GM18505 (cell line): ENCODE data around the gene TTC34.

ENCODE experiments used
- ATAC-seq: cut with Tn5 transposase; IDR thresholded peaks from one replicate; pipeline ENCODE4 v1.9.1; 2021; ENCODE audit not compliant: unreplicated experiment
- POLR2A ChIP-seq: IDR thresholded peaks from 4 replicates; pipeline ENCODE4 v1.6.1; 2011; ENCODE audit warnings: borderline replicate concordance; ENCODE audit not compliant: insufficient read depth, insufficient read length; ENCODE audit errors: extremely low read depth

Gene TTC34

DNA sequence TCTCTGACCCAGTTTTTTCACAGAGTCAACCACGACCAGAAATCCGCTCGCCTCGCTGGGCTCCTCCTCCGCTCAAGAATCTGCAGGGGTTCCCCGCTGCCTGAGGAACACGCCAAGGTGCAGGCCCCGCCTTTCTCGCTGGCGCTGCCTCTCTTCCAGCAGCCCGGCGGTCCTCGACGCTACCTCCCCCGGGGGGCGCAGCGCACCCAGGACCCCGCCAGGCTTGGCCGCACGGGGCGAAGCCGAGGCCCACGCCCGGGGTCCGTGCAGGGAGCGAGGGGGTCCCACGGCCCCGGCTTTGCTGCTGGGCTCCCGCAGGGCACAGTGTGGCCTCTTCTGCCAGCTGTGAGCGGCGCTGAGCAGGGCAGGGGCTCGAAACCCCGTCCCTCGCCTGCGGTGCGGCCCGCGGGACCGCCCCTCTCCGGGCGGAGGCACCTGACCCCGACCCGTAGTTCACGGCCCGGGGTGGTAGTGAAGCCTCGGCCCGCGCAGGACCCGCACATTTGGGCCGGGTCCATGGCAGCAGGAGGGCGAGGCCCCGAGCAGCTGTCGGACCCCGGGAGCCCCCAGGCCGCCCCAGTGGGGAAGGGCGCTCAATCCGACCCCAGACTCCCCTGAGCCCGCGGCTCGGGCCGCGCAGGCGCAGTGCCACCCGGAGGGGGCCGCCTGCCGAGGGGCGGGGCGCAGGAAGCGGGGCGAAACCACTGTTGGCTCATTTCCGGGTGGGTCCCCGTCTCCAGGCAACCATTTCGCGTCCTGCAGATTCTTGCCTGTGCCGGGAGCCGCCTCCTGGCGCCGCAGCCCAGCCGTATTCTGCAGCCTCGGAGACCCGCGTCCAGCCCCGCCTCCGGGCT is 158.7 kb downstream of the TTC34 start:
- ATAC-seq = peak; percentile 77

DNA sequence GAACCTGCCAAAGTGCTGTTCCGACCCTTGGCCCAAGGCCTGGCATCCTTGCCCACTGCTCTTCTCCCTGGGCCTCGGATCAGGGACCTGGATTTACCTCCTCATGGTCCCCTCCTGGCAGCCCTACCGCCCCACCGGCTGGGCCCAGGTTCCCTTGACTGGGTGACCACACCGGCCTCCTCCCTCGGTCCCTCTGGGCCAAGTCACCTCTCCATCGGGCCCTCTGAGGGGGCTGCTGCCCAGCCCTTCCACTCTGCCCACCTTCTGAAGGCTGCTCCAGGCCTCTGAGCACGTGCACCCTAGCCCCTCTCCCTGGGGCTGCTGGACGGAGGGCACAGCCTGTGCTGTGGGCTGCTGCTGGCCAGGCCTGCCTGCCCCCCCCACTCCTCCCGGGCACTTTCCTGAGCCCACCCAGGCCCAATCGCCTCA is 159.3 kb downstream of the TTC34 start:
- no peak for TF ChIP-seq POLR2A
- no peak for ATAC-seq

More for the DNA sequence above, 158.7 kb downstream of the TTC34 start:
- peak; percentile 78 for TF ChIP-seq POLR2A

DNA sequence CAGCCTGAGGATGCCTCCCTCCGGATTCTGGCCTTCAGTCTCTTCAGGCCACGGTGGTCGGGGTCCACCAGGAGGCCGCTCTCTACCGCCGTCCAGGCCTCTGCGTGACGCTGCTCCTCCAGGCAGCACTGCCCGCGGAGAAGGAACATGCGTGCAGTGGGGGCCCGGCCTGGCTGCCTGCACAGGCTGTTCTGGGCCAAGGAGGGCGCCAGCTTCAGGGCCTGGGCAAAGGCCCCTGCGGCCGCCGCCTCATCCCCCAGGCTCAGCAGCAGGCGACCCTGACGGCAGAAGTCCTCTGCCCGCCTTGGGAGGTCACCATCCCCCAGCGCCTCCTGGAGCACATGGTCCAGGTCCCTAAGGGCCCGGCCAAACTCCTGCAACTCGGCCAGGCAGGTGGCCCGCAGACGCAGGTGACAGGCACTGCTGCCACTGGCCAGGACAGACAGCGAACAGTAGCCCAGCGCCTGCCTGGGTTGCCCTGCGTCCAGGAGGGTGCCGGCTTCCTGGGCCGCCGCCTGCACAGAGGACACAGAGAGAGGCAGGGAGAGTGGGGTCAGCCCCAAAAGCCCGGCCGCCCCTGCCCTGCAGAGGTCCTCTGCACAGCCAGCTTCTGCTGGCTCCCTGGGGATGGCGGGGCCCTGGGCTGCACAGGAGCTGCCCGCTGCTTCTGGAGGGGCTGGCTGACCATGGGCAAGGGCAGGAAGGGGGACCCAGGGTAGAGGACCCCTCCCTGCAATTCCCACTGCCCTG is 159.9 kb downstream of the TTC34 start:
- no peak for ATAC-seq
- no peak for TF ChIP-seq POLR2A

DNA sequence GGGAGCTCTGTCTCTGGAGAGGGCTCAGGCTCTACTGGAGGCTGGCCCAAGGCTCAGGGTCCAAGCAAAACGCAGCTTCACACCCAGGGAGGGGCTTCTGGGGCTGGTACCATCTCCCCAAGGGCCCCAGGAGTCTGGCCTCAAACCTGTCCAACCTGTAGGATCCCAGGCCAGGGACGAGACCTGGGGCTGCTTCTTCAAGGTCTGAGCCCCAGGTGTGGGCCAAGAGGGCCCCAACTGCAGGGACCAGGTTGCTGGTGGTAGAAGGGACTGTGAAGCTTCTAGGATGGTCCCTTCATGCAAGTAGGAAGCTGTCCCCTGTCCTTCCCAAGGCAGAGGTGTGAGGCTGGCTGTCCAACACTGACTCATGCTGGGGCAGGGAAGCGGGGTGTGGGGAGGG is 160.9 kb downstream of the TTC34 start:
- ATAC-seq = no peak
- TF ChIP-seq POLR2A = no peak

DNA sequence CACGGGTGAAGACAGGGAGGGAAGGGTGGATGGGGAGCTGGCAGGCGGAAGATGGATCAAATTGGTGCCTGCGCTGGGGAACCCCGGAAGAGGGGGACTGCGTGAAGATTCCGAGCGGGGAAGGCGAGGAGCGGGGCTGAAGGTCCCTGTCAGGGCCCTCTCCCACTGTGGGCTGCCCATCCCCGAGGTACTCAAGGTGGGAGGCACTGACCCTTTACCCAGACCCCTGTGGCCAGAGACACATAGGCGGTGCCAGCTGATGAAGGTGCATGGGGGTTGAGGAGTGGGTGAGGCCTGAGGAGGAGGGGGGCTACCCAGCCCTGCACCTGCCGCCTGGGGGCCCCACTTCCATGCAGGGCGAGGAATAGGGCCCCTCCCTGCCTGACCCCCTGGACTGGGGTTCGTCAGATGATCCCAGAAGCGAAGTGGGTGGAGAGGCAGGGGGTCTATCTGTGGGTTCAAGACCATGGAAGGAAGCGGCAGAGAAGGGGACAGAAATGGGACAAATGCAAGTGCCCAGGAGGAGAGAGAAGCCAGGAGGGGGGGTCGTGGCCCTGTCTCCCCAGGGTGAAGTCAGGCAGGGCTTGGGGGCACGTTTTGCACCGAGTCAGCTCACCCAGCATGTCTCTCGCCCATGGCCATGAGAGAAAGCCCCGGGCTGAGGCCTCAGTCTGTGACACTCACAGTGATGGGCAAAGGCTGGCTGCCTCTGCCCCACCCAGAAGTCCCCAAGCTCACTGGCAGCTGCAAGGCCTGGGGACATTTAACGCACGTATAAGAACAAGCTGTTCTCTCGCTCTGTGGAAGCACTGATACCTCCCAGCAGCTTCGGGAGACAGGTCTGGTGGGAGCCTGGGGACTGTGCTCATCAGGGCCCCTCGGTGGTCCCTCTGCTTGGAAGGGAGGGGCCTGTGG is 161.6 kb downstream of the TTC34 start:
- ATAC-seq = no peak
- TF ChIP-seq POLR2A = no peak

DNA sequence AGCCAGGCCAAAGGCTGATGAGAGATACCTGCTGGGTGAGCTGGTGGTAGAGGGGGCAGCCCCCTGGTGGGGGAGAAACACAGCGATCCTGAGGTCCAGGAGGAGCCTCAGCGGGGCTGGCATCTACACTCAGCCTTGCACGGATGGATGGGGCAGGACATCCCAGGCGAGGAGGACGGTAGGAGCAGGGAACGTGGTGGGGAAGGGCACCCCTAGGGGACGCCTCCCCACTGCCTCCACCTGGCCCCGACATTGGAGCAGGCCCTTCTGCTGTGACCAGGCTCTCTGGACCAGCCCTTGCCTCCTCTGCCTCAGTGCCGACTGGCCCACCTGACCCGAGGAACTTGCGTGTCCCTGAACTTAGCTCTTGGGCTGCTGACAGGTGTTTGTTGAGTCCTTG is 162.3 kb downstream of the TTC34 start:
- ATAC-seq = no peak
- TF ChIP-seq POLR2A = no peak

DNA sequence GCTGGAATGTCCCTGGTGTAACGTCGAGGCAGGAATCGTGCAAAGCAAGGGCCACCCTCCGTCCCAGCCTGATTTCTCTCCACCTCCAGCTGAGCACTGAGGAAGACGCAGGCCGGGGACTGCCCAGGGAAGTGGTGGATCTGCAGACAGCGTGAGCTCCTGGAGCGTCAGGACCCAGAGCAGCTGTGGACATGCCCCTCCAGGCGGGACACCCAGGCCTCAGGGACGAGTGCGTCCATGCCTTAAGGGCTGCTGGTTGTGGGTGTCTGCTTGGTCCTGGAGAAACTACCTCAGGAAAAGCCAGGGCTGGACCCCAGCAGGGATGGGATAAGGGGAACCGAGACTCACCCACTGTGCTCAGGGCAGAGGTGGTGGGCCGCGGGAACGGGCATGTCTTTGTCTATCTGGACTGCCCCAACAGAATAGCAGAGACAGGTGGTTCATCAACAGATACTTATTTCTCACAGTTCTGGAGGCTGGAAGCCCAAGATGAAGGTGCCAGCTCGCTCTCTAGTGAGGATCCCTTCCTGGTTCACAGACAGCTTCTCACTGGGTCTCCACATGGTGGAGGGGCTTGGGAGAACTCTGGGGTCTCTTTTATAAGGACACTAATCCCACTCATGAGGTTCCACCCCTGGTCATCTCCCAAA is 162.9 kb downstream of the TTC34 start:
- no peak for ATAC-seq
- no peak for TF ChIP-seq POLR2A

DNA sequence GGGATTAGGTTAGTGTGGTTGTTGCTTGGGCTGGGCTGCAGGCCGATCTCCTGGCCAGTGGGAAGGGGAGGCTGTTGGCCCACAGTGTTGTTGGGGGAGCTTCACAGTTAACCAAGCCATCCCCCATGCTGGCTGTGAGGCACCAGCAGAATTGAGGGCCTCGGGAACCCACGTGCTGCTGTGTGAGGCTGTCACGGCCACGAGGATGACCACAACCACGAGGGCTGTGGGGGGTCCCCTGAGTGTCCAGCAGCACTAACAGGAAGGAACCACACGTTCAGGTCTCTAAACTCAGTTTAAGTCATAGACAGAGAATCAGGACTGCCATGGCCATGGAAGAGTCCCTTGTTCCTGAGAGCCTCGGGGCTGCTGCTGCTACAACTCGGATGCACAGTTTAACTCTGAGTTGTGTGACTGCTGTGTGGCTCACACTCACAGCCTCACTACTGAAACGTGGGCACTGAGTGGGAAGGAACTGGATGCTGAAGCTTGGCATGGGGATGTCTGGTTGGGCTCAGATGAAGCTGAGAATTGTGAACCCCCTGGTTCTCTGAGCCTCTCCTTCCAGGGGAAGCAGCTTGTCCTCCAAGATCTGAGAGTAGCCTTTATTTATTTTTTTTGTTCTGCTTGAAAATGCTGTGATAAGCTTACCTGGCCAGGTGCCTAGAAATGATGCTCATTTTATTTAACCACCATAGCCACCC is 163.9 kb downstream of the TTC34 start:
- no peak for TF ChIP-seq POLR2A
- ATAC-seq = no peak

DNA sequence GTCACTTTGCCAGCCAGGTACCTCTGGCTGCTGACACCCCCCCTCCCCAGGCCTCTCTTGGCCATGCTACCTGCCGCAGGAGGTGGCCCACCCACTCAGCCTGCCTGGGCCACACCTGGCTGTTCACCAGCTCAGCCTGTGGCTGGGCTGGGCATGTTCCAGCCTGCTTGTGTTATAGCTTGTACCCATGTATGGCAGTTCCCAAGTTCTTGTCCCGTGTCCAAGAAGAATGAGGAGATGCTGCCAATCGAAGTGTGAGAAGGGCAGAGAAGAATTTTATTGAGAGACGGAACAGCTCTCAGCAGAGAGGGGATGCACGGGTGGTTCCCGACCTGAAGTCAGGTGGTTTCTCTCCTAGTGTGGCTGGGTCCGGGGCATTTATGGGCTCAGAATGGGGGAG is 164.8 kb downstream of the TTC34 start:
- TF ChIP-seq POLR2A = no peak
- ATAC-seq = no peak

DNA sequence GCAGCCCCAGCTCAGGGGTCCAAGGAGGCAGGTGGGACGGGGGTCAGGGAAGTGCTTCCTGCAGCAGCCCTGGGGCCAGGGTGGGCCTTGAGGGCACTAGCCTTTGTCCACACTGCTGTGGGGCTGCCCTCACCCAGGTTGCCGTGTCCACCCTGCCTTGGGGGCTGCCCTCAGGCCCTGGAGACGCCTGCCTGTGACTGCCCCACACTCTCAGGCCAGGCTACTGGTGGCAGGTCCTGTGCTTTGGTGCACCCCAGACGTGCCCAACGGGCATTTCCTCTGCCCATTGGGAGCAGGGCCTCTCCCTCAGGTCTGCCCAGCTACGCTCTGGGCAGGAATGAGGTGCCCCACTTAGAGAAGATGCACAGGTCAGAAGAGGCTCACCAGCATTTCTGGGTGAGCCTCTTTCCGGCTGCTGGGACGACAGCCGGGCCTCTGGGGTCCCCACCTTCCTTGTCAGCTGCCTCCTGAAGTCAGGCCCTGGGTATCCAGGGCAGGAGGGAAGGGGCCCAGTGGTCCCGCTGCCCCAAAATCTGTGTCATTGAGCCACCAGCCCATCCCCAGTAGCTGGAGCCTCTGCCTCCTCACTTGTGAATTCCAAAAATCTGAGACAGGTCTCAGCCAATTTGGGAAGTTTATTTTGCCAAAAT is 166.0 kb downstream of the TTC34 start:
- ATAC-seq = no peak
- no peak for TF ChIP-seq POLR2A

DNA sequence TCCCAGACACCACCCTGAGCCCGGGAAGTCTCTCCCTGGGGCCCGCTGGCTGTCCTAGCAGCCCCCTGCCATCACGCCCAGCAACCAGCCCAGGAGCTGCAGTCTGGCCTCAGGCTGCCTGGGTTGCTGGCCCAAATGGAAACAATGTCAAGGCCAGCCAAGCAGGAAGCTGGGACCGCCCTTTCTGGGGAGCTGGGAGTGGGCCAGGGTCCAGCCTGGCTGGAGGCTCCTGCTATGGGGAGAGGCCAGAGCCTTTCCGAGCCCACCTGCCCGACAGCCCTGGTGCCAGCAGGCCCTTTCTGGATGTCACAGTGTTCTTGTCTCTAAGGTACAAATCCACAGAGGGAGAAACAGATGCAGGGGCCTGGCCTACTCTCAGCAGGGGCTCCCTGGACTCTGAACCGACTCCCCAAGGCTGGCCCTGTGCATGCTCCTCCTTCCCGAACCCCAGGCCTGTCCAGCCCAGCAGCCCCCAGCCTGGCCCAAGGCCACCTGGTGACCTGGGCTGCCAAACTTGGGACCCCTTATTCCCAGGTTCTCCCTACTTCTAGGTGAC is 167.5 kb downstream of the TTC34 start:
- no peak for TF ChIP-seq POLR2A
- no peak for ATAC-seq
